Measurements from ENCODE around the gene HSPG2. TPM values are rescaled to one million over a fixed set of nuclear protein-coding genes. Genes with fewer than 3 reads are reported as not detected.

Gene HSPG2
- total and polyA plus RNA-seq, 10 of the 15 experiments (the other 5 are each of a cell fraction or from before 2014, with no cell fraction given), result 0.30 to 3.4 (median 0.73) TPM; not detected in 2

DNA sequence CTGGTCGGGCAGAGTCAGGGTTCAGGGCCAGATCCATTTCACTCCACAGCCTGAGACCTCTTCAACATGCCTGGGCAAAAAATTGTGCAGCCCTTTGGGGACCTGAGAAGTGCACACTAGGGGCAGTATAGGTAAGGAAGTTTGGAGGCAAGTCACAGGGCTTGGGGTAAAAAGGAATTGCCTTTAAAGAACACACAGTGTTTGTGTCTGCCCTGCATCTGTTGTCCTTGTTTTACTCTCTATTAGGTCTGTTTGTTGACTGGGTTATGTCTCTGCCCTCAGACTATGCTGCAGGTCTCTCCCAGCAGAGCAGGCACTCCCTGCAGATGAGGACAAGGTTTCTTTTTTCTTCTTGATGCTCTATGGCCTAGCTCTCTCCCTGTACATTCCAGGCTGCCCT, 103.0 kb downstream of the HSPG2 start:
- peaks cover 7% of the 10 kb centered on the region; the same call in 1 of the 3 replicates for H3K9me3 ChIP-seq (replicated peaks; ENCODE audit: control insufficient read depth, insufficient read depth, low read length)
- no peak overlapping the region for H2AFZ ChIP-seq (ENCODE audit: control insufficient read depth, low read depth, low read length)
- no peaks in the 10 kb centered on the region for H3K27me3 ChIP-seq (replicated peaks in 1 of 2; ENCODE audit: control insufficient read depth in 2 of 2, insufficient read depth in 2 of 2, low read length in 1 of 2)
- WGBS (ENCODE audit: insufficient coverage, insufficient replicate concordance, low lambda C conversion rate, missing lambda C conversion rate), result 90% methylated on average over 1 of the region's 1 CpG
- H3K9ac ChIP-seq (ENCODE audit: control insufficient read depth, insufficient read depth, low read length), result no peak overlapping the region
- H3K79me2 ChIP-seq (ENCODE audit: control insufficient read depth, insufficient read depth, low read length), result no peaks in the 10 kb centered on the region
- POLR2A ChIA-PET, result no interaction called here
- BruUV-seq (replicated peaks), result no TSS peak
- H3K36me3 ChIP-seq (ENCODE audit: control insufficient read depth in 2 of 2, insufficient read depth in 2 of 2, low read length in 1 of 2), result no peaks in the 10 kb centered on the region
- DNase-seq (ENCODE audit: low read depth, low spot score) (no peak), FAIRE-seq (no peak), ATAC-seq (no peak)
- H3K4me2 ChIP-seq (ENCODE audit: control insufficient read depth, insufficient read depth), result no peak overlapping the region
- SMC1A ChIA-PET (ENCODE audit: uncharacterized antibody, unreplicated experiment), result no interaction called here
- CTCF ChIA-PET, result no interaction called here
- no peak overlapping the region for H3K27ac ChIP-seq (ENCODE audit: control insufficient read depth, insufficient read depth)
- no peaks in the 10 kb centered on the region for H4K20me1 ChIP-seq (ENCODE audit: control insufficient read depth, insufficient read depth)
- RAD21 ChIA-PET (ENCODE audit: unreplicated experiment), result no interaction called here
- no peak overlapping the region for H3K4me3 ChIP-seq
- intact Hi-C loops (cut with micrococcal nuclease; ENCODE audit: unreplicated experiment), result no loop called here
- TF ChIP-seq BACH1 (IDR thresholded peaks at IDR 0.05; ENCODE audit: borderline replicate concordance), result no peak
- TF ChIP-seq FOXK2 (IDR thresholded peaks at IDR 0.05), result no peak
- no peak for TF ChIP-seq SIN3A (IDR thresholded peaks at IDR 0.05; ENCODE audit: low read depth, low read length)
- TF ChIP-seq KAT2A (conservative IDR thresholded peaks at IDR 0.05; ENCODE audit: control insufficient read depth, low read depth, low read length), result no peak
- TF ChIP-seq LARP7 (IDR thresholded peaks at IDR 0.05), result no peak
- no peak for TF ChIP-seq ZNF384 (IDR thresholded peaks at IDR 0.05; ENCODE audit: borderline replicate concordance, low read depth, low read length)
- TF ChIP-seq, protein P1, sequence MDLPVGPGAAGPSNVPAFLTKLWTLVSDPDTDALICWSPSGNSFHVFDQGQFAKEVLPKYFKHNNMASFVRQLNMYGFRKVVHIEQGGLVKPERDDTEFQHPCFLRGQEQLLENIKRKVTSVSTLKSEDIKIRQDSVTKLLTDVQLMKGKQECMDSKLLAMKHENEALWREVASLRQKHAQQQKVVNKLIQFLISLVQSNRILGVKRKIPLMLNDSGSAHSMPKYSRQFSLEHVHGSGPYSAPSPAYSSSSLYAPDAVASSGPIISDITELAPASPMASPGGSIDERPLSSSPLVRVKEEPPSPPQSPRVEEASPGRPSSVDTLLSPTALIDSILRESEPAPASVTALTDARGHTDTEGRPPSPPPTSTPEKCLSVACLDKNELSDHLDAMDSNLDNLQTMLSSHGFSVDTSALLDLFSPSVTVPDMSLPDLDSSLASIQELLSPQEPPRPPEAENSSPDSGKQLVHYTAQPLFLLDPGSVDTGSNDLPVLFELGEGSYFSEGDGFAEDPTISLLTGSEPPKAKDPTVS (IDR thresholded peaks at IDR 0.05; ENCODE audit: low read depth, low read length), result no peak
- no peak for TF ChIP-seq TCF3 (IDR thresholded peaks at IDR 0.05; ENCODE audit: borderline replicate concordance, insufficient read depth, low read depth, low read length)
- TF ChIP-seq ZZZ3 (IDR thresholded peaks at IDR 0.05; ENCODE audit: control insufficient read depth, insufficient read length, low read depth), result no peak
- no peak for TF ChIP-seq SRF (IDR thresholded peaks at IDR 0.05; ENCODE audit: low read depth in 2 of 2, low read length in 2 of 2)
- TF ChIP-seq RAD21 (IDR thresholded peaks at IDR 0.05; ENCODE audit: insufficient read depth, low read depth, low read length), result no peak
- H3K4me1 ChIP-seq (ENCODE audit: control insufficient read depth, insufficient read depth, low read length), result no peaks in the 10 kb centered on the region
- in situ Hi-C loops (cut with MboI), result no loop called here

Data from GM12878 (cell line).